Hematopoietic multipotent progenitor cell (in vitro differentiated cells): ENCODE data around the gene HSPA12A. TPM values are rescaled to one million over a fixed set of nuclear protein-coding genes. Genes with fewer than 3 reads are reported as not detected.
"Not testable (repeated sequence)": the region's sequence is repeated elsewhere in the genome, so short reads cannot be mapped to it uniquely, and the experiment has no call there.

Experiments
- DNase-seq, 3 donors: peaks; one replicate each; pipeline ENCODE4 v3.0.0-alpha.2; 2011 to 2015; ENCODE audit warnings: low read depth in 2 of 3, low spot score in 2 of 3
- total RNA-seq: library from RNA; depleted of rRNA; stranded (reverse); fragments of >200 nt; gene quantifications from one replicate; pipeline ENCODE4 v1.2.3, GENCODE V29; 2012

The HSPA12A gene
- total RNA-seq, 1 donor, result 0.54 TPM

- DNase-seq, result no peak
These were observed 22.6 kb downstream of the HSPA12A start for GRCh38 chr10:116719804-116720203.

- DNase-seq, result no peak
These were observed 24.3 kb downstream of the HSPA12A start for GRCh38 chr10:116718058-116718457.

- DNase-seq, result no peak
These were observed 26.0 kb downstream of the HSPA12A start for GRCh38 chr10:116716381-116716780.

GRCh38 chr10:116715839-116716377 lies 26.5 kb downstream of the HSPA12A start:
- DNase-seq, result no peak

GRCh38 chr10:116715341-116715740 lies 27.0 kb downstream of the HSPA12A start:
- DNase-seq, result no peak

- no peak for DNase-seq
These were observed 28.5 kb downstream of the HSPA12A start for GRCh38 chr10:116713846-116714245.

- DNase-seq, result no peak
These were observed 29.3 kb downstream of the HSPA12A start for GRCh38 chr10:116712989-116713543.

- DNase-seq, result no peak
These were observed 29.8 kb downstream of the HSPA12A start for GRCh38 chr10:116712519-116712918.

- not testable (repeated sequence) for DNase-seq
These were observed 30.6 kb downstream of the HSPA12A start for GRCh38 chr10:116711803-116712202.

GRCh38 chr10:116710076-116710475 lies 32.3 kb downstream of the HSPA12A start:
- DNase-seq, result no peak

GRCh38 chr10:116708877-116709276 lies 33.5 kb downstream of the HSPA12A start:
- no peak for DNase-seq

- DNase-seq, result no peak
These were observed 34.0 kb downstream of the HSPA12A start for GRCh38 chr10:116708391-116708821.

GRCh38 chr10:116707981-116708380 lies 34.4 kb downstream of the HSPA12A start:
- no peak for DNase-seq

- no peak for DNase-seq
These were observed 36.1 kb downstream of the HSPA12A start for GRCh38 chr10:116706281-116706680.

GRCh38 chr10:116705498-116705897 lies 36.9 kb downstream of the HSPA12A start:
- no peak for DNase-seq

GRCh38 chr10:116704926-116705325 lies 37.4 kb downstream of the HSPA12A start:
- no peak for DNase-seq

- DNase-seq, result no peak
These were observed 40.2 kb downstream of the HSPA12A start for GRCh38 chr10:116702165-116702564.

- no peak for DNase-seq
These were observed 42.8 kb downstream of the HSPA12A start for GRCh38 chr10:116699471-116700150.

GRCh38 chr10:116699049-116699448 lies 43.3 kb downstream of the HSPA12A start:
- DNase-seq, result no peak

- DNase-seq, result no peak
These were observed 44.0 kb downstream of the HSPA12A start for GRCh38 chr10:116698364-116698763.

- no peak for DNase-seq
These were observed 44.5 kb downstream of the HSPA12A start for GRCh38 chr10:116697816-116698215.

- no peak for DNase-seq
These were observed 45.4 kb downstream of the HSPA12A start for GRCh38 chr10:116696919-116697318.
